Calu3 (cell line): Measurements from ENCODE around the gene HCRT. TPM values are rescaled to one million over a fixed set of nuclear protein-coding genes. Genes with fewer than 3 reads are reported as not detected.

Experiments used
- BruUV-seq: library from RNA; stranded (reverse); fragments of 400-500 nt; replicated peaks from 2 replicates; lab custom pipeline; 2021; lab: Mats Ljungman, UMichigan
- CTCF ChIA-PET: fragments of 300-600 bp; sonication (Branson Sonifier 250); formaldehyde crosslinking; loops from one replicate; lab custom pipeline; 2022; ENCODE audit warnings: antibody characterized with exemption; lab: Charles Lee
- DNase-seq: peaks from one replicate; pipeline ENCODE4 v3.0.0; 2022
- H3K27ac Mint-ChIP-seq: one replicate; pipeline ENCODE4 v1.8.0; 2022; ENCODE audit warnings: mixed read lengths; ENCODE audit not compliant: unreplicated experiment
- H3K27me3 Mint-ChIP-seq: one replicate; pipeline ENCODE4 v1.8.0; 2022; ENCODE audit warnings: mixed read lengths; ENCODE audit not compliant: unreplicated experiment
- H3K36me3 Mint-ChIP-seq: one replicate; pipeline ENCODE4 v1.8.0; 2022; ENCODE audit warnings: mild to moderate bottlenecking, moderate library complexity, mixed read lengths; ENCODE audit not compliant: insufficient read depth, unreplicated experiment
- H3K4me1 Mint-ChIP-seq: one replicate; pipeline ENCODE4 v1.8.0; 2022; ENCODE audit warnings: mild to moderate bottlenecking, low read depth, mixed read lengths; ENCODE audit not compliant: unreplicated experiment
- H3K4me3 Mint-ChIP-seq: one replicate; pipeline ENCODE4 v1.8.0; 2022; ENCODE audit warnings: mild to moderate bottlenecking, low read depth, moderate library complexity, mixed read lengths; ENCODE audit not compliant: unreplicated experiment
- H3K9me3 Mint-ChIP-seq: one replicate; pipeline ENCODE4 v1.8.0; 2022; ENCODE audit warnings: low read depth, mixed read lengths; ENCODE audit not compliant: unreplicated experiment
- CTCF ChIP-seq: fragments of 200-600 bp; IDR thresholded peaks from one replicate; pipeline ENCODE4 v1.8.0; 2022; ENCODE audit warnings: antibody characterized with exemption; ENCODE audit not compliant: unreplicated experiment
- intact Hi-C: fragments of 100-400 bp; cut with micrococcal nuclease; formaldehyde crosslinking; loops from one replicate; pipeline ENCODE4 v1.10.0; 2022; ENCODE audit not compliant: unreplicated experiment
- total RNA-seq: library from RNA; stranded (reverse); gene quantifications from 2 replicates; pipeline ENCODE4 v1.2.3, GENCODE V29; 2022

Gene HCRT
- total RNA-seq, 1 experiment from 2014 or later: not detected

- H3K27ac Mint-ChIP-seq: no peak overlapping the region
- CTCF ChIA-PET: no interaction called here
- H3K4me3 Mint-ChIP-seq: no peak overlapping the region
Observed at GRCh38 chr17:42203354-42203753, 18.1 kb upstream of the HCRT start.

GRCh38 chr17:42202696-42203095, 17.4 kb upstream of the HCRT start:
- TF ChIP-seq CTCF: no peak
- Mint-ChIP-seq H3K27ac (no peak overlapping the region), H3K4me1 (no peaks in the 10 kb centered on the region), H3K36me3 (peaks cover 18% of the 10 kb centered on the region), H3K4me3 (no peak overlapping the region), H3K27me3 (no peaks in the 10 kb centered on the region), H3K9me3 (no peaks in the 10 kb centered on the region)
- CTCF ChIA-PET: no interaction called here
- intact Hi-C loops: no loop called here
- DNase-seq: no peak
- no TSS peak for BruUV-seq

More at GRCh38 chr17:42203354-42203753, 18.1 kb upstream of the HCRT start:
- H3K27me3 Mint-ChIP-seq: no peaks in the 10 kb centered on the region
- H3K4me1 Mint-ChIP-seq: no peaks in the 10 kb centered on the region
- no peak for DNase-seq
- peaks cover 18% of the 10 kb centered on the region for H3K36me3 Mint-ChIP-seq
- intact Hi-C loops: no loop called here
- no peaks in the 10 kb centered on the region for H3K9me3 Mint-ChIP-seq
- no peak for TF ChIP-seq CTCF
- BruUV-seq: no TSS peak

DNA sequence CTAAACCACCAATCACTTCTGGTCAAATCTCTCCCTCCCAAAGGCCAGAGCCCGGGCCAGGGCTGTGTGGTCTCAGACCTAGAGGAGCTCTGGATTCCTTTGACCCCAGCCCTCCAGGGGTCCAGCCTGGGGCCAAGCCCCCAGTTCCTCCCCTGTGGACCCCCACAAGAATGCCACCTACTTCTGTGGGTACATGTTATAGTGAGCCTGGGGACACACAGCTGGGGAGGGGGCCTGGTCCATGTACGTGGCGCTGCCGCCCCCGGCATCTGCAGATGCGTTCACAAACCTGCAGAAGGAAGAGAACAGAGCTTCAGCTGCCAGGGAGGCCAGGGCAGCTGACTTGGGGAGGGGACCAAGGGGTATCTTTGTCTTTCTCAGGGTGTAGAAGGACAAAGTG, 16.9 kb upstream of the HCRT start:
- Mint-ChIP-seq H3K4me3 (no peak overlapping the region), H3K4me1 (no peaks in the 10 kb centered on the region), H3K27me3 (no peaks in the 10 kb centered on the region), H3K27ac (no peak overlapping the region), H3K36me3 (peaks cover 15% of the 10 kb centered on the region), H3K9me3 (no peaks in the 10 kb centered on the region)
- no peak for TF ChIP-seq CTCF
- BruUV-seq: no TSS peak
- intact Hi-C loops: no loop called here
- DNase-seq: no peak
- CTCF ChIA-PET: no interaction called here

DNA sequence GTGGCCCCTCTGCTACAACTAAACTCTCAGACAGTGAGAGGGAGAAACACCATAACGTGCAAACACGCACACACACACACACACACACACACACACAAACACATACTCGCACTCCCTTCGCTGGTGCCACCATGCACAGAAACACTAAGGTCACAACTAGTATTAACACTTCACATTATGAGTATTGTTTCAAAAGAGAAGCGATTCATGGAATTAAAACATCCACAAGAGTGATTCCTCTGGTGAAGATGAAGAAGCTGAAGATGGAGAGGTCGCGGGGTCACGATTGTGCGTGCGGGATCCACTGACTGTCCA, 16.2 kb upstream of the HCRT start:
- H3K36me3 Mint-ChIP-seq: peaks cover 8% of the 10 kb centered on the region
- no peaks in the 10 kb centered on the region for H3K4me1 Mint-ChIP-seq
- no peak for DNase-seq
- no TSS peak for BruUV-seq
- CTCF ChIA-PET: interaction anchor here (0.5 kb wide), 1 partner anchor 69 kb away, joined by 3 read pairs; no protein-coding TSS in a partner anchor
- no peaks in the 10 kb centered on the region for H3K9me3 Mint-ChIP-seq
- H3K27ac Mint-ChIP-seq: no peak overlapping the region
- intact Hi-C loops: no loop called here
- H3K4me3 Mint-ChIP-seq: no peak overlapping the region
- no peaks in the 10 kb centered on the region for H3K27me3 Mint-ChIP-seq
- no peak for TF ChIP-seq CTCF
